Articular chondrocyte of knee joint (primary cell): ENCODE results near the gene SNRPD3. TPM values are rescaled to one million over a fixed set of nuclear protein-coding genes. Genes with fewer than 3 reads are reported as not detected.

ENCODE experiments used
- total RNA-seq: library from RNA; depleted of rRNA; stranded (reverse); fragments of >200 nt; gene quantifications from 2 replicates; pipeline ENCODE4 v1.2.3, GENCODE V29; 2012

The SNRPD3 gene
- 66.2 and 80.1 TPM in 2 replicates for total RNA-seq

DNA sequence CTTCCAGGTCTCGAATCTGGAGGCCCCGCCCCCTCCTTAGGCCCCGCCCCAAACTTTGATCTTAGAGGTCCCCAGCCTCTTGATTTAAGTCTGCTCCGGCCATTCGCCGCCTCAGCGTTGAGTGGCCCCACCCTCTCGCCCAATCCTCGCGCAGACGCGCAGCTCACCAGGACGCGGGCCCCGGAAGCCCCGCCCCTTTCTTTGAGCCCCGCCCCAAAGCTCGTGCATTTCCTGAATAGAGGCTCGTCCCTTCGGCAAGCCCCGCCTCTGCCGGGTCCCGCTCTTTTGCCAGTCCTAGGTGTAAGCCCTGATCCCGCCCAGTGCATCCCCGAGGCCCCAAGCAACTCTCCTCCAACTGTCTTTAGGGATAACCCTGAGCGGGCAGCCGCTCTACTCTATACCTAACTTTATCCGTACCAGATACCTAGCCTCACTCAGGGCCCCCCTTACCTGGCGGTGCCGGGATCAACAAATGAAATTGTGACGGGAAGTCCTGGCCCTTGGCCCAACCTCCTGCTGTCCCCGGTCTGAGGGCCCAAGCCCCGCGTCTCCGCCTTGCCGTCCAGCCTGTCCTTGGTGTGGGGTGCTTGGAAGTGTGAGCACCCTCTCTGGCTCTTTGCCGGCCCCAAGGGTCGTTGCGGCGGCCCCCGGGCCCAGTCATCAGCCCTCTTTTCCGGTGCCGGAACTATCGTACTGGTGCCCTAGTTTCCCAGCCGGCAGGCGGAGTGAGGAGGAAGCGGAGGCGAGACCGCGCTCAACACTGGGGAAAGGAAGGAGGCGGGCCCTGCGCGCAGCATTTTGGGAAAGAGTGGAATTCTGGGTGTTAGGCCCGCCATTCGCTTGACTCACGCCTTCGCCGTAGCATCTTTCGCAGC, at the start of gene SNRPD3:
TSS of gene SNRPD3 (plus strand) at position 835 of the 875 bp plus-strand sequence. CDS start 1,676 bp downstream, outside the sequence.

DNA sequence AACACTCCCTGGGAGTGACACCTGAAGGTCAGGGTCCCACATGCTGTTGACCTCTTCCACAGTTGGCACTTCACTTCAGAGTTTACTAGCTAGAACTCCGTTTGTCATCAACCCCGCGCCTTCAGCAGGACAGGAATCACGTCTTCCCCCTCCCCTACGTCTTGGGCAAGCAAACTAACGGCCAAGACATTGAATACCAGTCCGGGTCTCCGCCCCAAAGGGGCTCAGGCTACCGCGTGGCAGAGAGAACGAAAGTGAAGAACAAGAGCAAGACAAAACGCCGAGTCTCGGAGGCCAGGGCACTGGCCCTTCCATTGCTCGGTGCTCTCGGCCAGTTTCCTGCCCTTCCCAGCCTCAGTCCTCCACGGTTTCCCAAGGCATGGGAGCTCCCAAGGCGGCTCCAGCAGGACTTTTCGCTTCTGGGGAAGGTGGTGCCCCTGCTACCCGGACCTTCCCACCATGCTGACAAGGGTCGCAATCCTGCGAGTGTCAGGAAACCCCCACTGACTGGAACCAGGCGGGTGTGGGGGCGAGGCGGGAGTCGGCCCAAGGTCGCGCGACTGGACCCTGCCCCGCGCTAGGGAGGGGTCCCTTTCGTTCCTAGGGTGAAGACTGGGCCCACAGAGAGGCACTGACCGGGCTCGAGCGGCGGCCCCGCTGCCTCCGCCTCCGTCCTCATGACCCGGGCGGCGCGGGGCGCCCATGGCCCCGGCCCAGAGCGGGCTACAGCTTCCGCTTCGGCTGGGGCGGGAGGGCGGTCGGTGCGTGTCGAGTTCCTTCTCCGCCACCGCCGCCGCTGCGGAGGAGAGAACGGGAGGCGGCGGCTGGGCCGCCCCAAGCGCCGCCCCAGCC, 1.3 kb upstream of the SNRPD3 start, which contains the start of gene GUCD1:
TSS of gene GUCD1 (minus strand) at position 826 of the 852 bp plus-strand sequence. CDS start at position 679, 147 bp downstream.

DNA sequence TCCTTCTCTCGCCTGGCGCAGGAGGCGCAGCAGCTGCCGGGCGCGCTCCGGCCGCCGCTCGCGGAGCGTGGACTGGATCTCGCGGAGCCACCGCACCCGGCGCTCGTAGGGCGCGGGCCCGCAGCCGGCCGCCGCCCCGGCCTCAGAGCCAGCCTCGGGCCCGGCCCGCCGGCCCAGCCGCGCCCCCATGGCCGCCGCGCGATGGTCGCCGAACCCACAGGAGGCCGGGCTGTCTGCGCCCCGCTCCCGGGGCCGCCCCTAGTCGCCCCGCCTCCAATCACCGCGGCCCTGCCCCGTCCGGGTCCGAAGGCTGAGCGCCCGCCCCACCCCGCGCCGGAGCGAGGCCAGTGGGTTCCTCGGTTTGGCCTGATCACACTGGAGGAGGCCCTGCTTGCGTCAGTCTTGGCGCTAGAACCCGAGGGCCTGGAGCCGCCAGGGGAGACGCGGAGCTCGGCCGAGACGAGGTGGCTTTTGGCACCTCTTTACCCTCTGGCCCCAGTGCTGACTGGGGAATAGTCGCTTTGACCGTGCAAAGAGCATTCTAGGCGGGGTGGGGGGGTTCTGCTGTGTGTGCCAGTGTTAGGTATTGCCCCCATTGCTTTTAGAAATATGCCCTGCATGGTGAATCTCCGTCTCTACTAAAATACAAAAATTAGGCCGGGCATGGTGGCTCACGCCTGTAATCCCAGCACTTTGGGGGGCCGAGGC, 37.2 kb downstream of the SNRPD3 start, which contains the start of gene LRRC75B:
TSS of gene LRRC75B (minus strand) at position 223 of the 708 bp plus-strand sequence. CDS start at position 189, 34 bp downstream.

DNA sequence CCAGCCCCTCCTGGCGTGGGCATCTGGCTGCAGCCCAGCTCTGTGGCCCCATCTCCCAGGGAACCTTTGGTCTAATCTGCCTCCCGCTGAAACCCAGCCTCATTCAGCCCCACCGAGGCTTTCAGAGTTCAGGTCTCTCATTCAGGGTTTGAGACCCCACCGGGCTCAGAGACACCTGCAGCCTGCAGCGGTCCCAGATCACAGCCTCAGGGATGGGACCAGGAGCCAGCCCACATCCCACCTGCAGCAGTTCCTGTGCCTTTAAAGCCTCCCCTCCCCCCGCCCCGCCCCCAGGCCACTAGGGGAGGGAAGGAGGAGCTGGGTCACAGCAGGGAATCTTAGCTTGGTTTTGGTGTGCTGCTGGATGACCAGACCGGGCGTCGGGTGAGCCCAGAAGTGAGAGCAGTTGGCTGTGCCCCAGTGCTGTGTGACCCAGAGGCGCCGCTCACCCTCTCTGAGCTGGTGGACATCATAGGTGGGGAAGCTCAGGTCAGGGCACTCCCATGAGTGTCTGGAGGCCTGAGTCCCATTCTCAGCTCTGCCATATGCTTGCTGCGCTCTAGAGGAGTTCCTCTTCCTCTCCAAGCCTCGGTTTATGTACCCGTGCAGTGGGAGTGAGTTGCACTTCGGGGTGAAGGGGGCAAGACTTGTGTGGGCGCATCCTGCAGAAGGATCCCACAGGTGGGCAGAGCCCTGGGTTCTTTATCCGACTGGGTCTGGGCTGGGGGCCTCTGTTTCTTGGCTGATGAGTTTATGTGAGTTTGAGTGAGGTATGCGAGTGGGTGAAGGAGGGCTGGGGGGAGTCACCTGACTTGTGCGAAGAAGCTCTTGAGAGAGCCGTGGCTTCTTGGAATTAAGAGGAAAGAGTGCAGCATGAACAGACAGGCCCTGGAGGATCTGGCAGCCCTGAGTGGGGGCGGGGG, 47.3 kb downstream of the SNRPD3 start, which contains the start of gene GGT1:
TSS of gene GGT1 (plus strand) at position 347 of the 923 bp plus-strand sequence. CDS start 7,889 bp downstream, outside the sequence.

Other genes with a start within 250 kb of the SNRPD3 start
- gene ADORA2A, start 128.4 kb upstream of the SNRPD3 start, total RNA-seq: 0.32 and 1.3 TPM in 2 replicates
- not detected in 2 replicates for gene UPB1, start 60.7 kb upstream of the SNRPD3 start, total RNA-seq
- 85.4 and 95.1 TPM in 2 replicates for gene GUCD1, start 861 bp upstream of the SNRPD3 start, total RNA-seq
- 3.9 and 4.2 TPM in 2 replicates for gene LRRC75B, start 37.1 kb downstream of the SNRPD3 start, total RNA-seq
- 1.5 and 2.2 TPM in 2 replicates for gene GGT1, start 47.2 kb downstream of the SNRPD3 start, total RNA-seq
- gene PIWIL3, start 218.7 kb downstream of the SNRPD3 start, total RNA-seq: not detected in 2 replicates